OCI-LY1 (cell line): ENCODE results near the gene ST6GALNAC5.

ENCODE experiments used
- H2AFZ ChIP-seq: fragments of 200-600 bp; sonication (generic), shearing (Covaris generic); 2 replicates; pipeline ENCODE4 v1.6.0; 2014; ENCODE audit warnings: antibody characterized with exemption, mild to moderate bottlenecking, low read length
- H3F3A ChIP-seq: fragments of 200-600 bp; sonication (generic), shearing (Covaris generic); 2 replicates; pipeline ENCODE4 v1.6.0; 2014; ENCODE audit warnings: mild to moderate bottlenecking, antibody characterized with exemption, low read length, moderate library complexity; ENCODE audit not compliant: insufficient read depth
- H3K27ac ChIP-seq: fragments of 200-600 bp; sonication (generic); 2 replicates; pipeline ENCODE4 v1.5.1; 2014; ENCODE audit warnings: low read length, mixed run types, mild to moderate bottlenecking, low read depth; ENCODE audit not compliant: poor library complexity, severe bottlenecking
- H3K27me3 ChIP-seq: fragments of 200-600 bp; sonication (generic); 2 replicates; pipeline ENCODE4 v1.6.0; 2014; ENCODE audit warnings: antibody characterized with exemption, mild to moderate bottlenecking, low read length, moderate library complexity; ENCODE audit not compliant: insufficient read depth
- H3K36me3 ChIP-seq: fragments of 200-600 bp; sonication (generic); 2 replicates; pipeline ENCODE4 v1.6.1; 2014; ENCODE audit warnings: mild to moderate bottlenecking, antibody characterized with exemption, low read length, moderate library complexity, mixed read lengths; ENCODE audit not compliant: insufficient read depth
- H3K4me1 ChIP-seq: fragments of 200-600 bp; sonication (generic); 2 replicates; pipeline ENCODE4 v1.5.1; 2014; ENCODE audit warnings: mild to moderate bottlenecking, low read length, moderate library complexity; ENCODE audit not compliant: insufficient read depth, severe bottlenecking
- H3K4me2 ChIP-seq: fragments of 200-600 bp; sonication (generic), shearing (Covaris generic); 2 replicates; pipeline ENCODE4 v1.6.1; 2014; ENCODE audit warnings: low read length
- H3K4me3 ChIP-seq: fragments of 200-600 bp; sonication (generic); 2 replicates; pipeline ENCODE4 v1.5.1; 2014; ENCODE audit warnings: low read length, low read depth, mild to moderate bottlenecking, mixed read lengths; ENCODE audit not compliant: poor library complexity, severe bottlenecking
- H3K79me2 ChIP-seq: fragments of 200-600 bp; shearing (Covaris generic); 2 replicates; pipeline ENCODE4 v1.6.1; 2016; ENCODE audit warnings: mixed run types, low read length, mixed read lengths; ENCODE audit not compliant: insufficient read depth
- H3K9ac ChIP-seq: fragments of 200-600 bp; sonication (generic), shearing (Covaris generic); 2 replicates; pipeline ENCODE4 v1.6.1; 2014; ENCODE audit warnings: mild to moderate bottlenecking, low read length, mixed read lengths
- H3K9me2 ChIP-seq: fragments of 200-600 bp; sonication (generic), shearing (Covaris generic); 2 replicates; pipeline ENCODE4 v1.6.1; 2014; ENCODE audit warnings: low read depth, mild to moderate bottlenecking, low read length, mixed read lengths
- H3K9me3 ChIP-seq: fragments of 200-600 bp; shearing (Covaris generic); 2 replicates; pipeline ENCODE4 v1.6.1; 2014; ENCODE audit warnings: low read length, mixed read lengths
- H4K20me1 ChIP-seq: fragments of 200-600 bp; sonication (generic), shearing (Covaris generic); 2 replicates; pipeline ENCODE4 v1.6.0; 2016; ENCODE audit warnings: mild to moderate bottlenecking, low read length; ENCODE audit not compliant: insufficient read depth
- CTCF ChIP-seq: fragments of 200-600 bp; sonication (generic), shearing (Covaris generic); IDR thresholded peaks from 2 replicates; pipeline ENCODE4 v1.5.1; 2017; ENCODE audit warnings: mild to moderate bottlenecking, antibody characterized with exemption, low read length, moderate library complexity, mixed read lengths
- EZH2 ChIP-seq: fragments of 200-600 bp; sonication (generic), shearing (Covaris generic); IDR thresholded peaks from 2 replicates; pipeline ENCODE4 v1.8.0; 2017; ENCODE audit warnings: borderline replicate concordance, mixed run types, mild to moderate bottlenecking, antibody characterized with exemption, low read length, moderate library complexity, mixed read lengths

The ST6GALNAC5 gene

GRCh38 chr1:77100875-77101274 is 233.6 kb downstream of the ST6GALNAC5 start:
- TF ChIP-seq EZH2 (no peak), CTCF (no peak)
- Histone ChIP-seq H3K9me2 (no peaks in the 10 kb centered on the region), H3K4me1 (no peaks in the 10 kb centered on the region), H3K79me2 (no peaks in the 10 kb centered on the region), H3F3A (no peaks in the 10 kb centered on the region), H3K36me3 (no peaks in the 10 kb centered on the region), H2AFZ (no peak overlapping the region), H3K9me3 (no peaks in the 10 kb centered on the region), H3K27ac (no peak overlapping the region), H3K4me2 (no peak overlapping the region), H4K20me1 (no peaks in the 10 kb centered on the region), H3K4me3 (no peak overlapping the region), H3K27me3 (no peaks in the 10 kb centered on the region), H3K9ac (no peak overlapping the region)

GRCh38 chr1:77103486-77103885 is 236.2 kb downstream of the ST6GALNAC5 start:
- no peak overlapping the region for H3K27ac ChIP-seq
- no peaks in the 10 kb centered on the region for H3K9me3 ChIP-seq
- H3K4me1 ChIP-seq = no peaks in the 10 kb centered on the region
- no peaks in the 10 kb centered on the region for H3F3A ChIP-seq
- H3K27me3 ChIP-seq = no peaks in the 10 kb centered on the region
- H4K20me1 ChIP-seq = no peaks in the 10 kb centered on the region
- no peaks in the 10 kb centered on the region for H3K36me3 ChIP-seq
- H3K9me2 ChIP-seq = no peaks in the 10 kb centered on the region
- H2AFZ ChIP-seq = no peak overlapping the region
- no peak for TF ChIP-seq EZH2
- no peak for TF ChIP-seq CTCF
- no peak overlapping the region for H3K9ac ChIP-seq
- no peak overlapping the region for H3K4me2 ChIP-seq
- H3K4me3 ChIP-seq = no peak overlapping the region
- H3K79me2 ChIP-seq = no peaks in the 10 kb centered on the region

GRCh38 chr1:77104672-77105071 is 237.4 kb downstream of the ST6GALNAC5 start:
- no peak overlapping the region for H3K9ac ChIP-seq
- no peak overlapping the region for H3K27ac ChIP-seq
- H3K4me2 ChIP-seq = no peak overlapping the region
- no peak overlapping the region for H3K4me3 ChIP-seq
- H3K9me2 ChIP-seq = no peaks in the 10 kb centered on the region
- H3K27me3 ChIP-seq = no peaks in the 10 kb centered on the region
- no peak overlapping the region for H2AFZ ChIP-seq
- no peaks in the 10 kb centered on the region for H4K20me1 ChIP-seq
- H3K9me3 ChIP-seq = no peaks in the 10 kb centered on the region
- no peaks in the 10 kb centered on the region for H3K79me2 ChIP-seq
- TF ChIP-seq EZH2 = no peak
- no peak for TF ChIP-seq CTCF
- H3F3A ChIP-seq = no peaks in the 10 kb centered on the region
- no peaks in the 10 kb centered on the region for H3K4me1 ChIP-seq
- H3K36me3 ChIP-seq = no peaks in the 10 kb centered on the region
